ENCODE data around the gene SEMA3G.

Gene SEMA3G

GRCh38 chr3:52444860-52445793 lies at the start of gene SEMA3G:
Gene SEMA3G, minus strand, starts transcription at chr3:52445103. Its CDS starts 76 bp downstream, at chr3:52445027.
- peak in 1 of 2 donors; percentile 30 for DNase-seq (ENCODE audit: low read depth in 2 of 2)

GRCh38 chr3:52494445-52494844 lies 49.5 kb upstream of the SEMA3G start:
- DNase-seq (ENCODE audit: low read depth in 2 of 2): no peak

GRCh38 chr3:52493232-52494017 lies 48.5 kb upstream of the SEMA3G start:
- DNase-seq (ENCODE audit: low read depth in 2 of 2): no peak

- no peak for DNase-seq (ENCODE audit: low read depth in 2 of 2)
Observed at GRCh38 chr3:52492059-52492458, 47.2 kb upstream of the SEMA3G start.

- no peak for DNase-seq (ENCODE audit: low read depth in 2 of 2)
Observed at GRCh38 chr3:52490939-52491526, 46.1 kb upstream of the SEMA3G start.

- DNase-seq (ENCODE audit: low read depth in 2 of 2): no peak
Observed at GRCh38 chr3:52490035-52490938, 45.4 kb upstream of the SEMA3G start.

- no peak for DNase-seq (ENCODE audit: low read depth in 2 of 2)
Observed at GRCh38 chr3:52489453-52489852, 44.5 kb upstream of the SEMA3G start.

GRCh38 chr3:52488746-52489145 lies 43.8 kb upstream of the SEMA3G start:
- no peak for DNase-seq (ENCODE audit: low read depth in 2 of 2)

- DNase-seq (ENCODE audit: low read depth in 2 of 2): no peak
Observed at GRCh38 chr3:52487788-52488691, 43.1 kb upstream of the SEMA3G start.

- DNase-seq (ENCODE audit: low read depth in 2 of 2): no peak
Observed at GRCh38 chr3:52487050-52487787, 42.3 kb upstream of the SEMA3G start.

GRCh38 chr3:52484680-52485461 lies 40.0 kb upstream of the SEMA3G start:
- no peak for DNase-seq (ENCODE audit: low read depth in 2 of 2)

GRCh38 chr3:52483577-52484381 lies 38.9 kb upstream of the SEMA3G start:
- no peak for DNase-seq (ENCODE audit: low read depth in 2 of 2)

- no peak for DNase-seq (ENCODE audit: low read depth in 2 of 2)
Observed at GRCh38 chr3:52483081-52483480, 38.2 kb upstream of the SEMA3G start.

- no peak for DNase-seq (ENCODE audit: low read depth in 2 of 2)
Observed at GRCh38 chr3:52481819-52482521, 37.1 kb upstream of the SEMA3G start.

GRCh38 chr3:52480768-52481715 lies 36.1 kb upstream of the SEMA3G start:
- DNase-seq (ENCODE audit: low read depth in 2 of 2): no peak

Measured in activated CD8-positive, alpha-beta memory T cell treated with anti-CD3 and anti-CD28 coated beads for 4 hours (primary cell).